GM19099 (cell line): ENCODE results near the gene PUM2.

ENCODE experiments used
- POLR2A ChIP-seq: IDR thresholded peaks from 3 replicates; pipeline ENCODE4 v1.6.1; 2011; ENCODE audit warnings: low read depth; ENCODE audit not compliant: insufficient read length; ENCODE audit errors: extremely low read depth

Gene PUM2

GRCh38 chr2:20288642-20289340, 61.9 kb downstream of the PUM2 start:
- no peak for TF ChIP-seq POLR2A

GRCh38 chr2:20282916-20283592, 67.6 kb downstream of the PUM2 start:
- no peak for TF ChIP-seq POLR2A

GRCh38 chr2:20281876-20282275, 68.8 kb downstream of the PUM2 start:
- no peak for TF ChIP-seq POLR2A

- no peak for TF ChIP-seq POLR2A
Measured at GRCh38 chr2:20273042-20273441, 77.6 kb downstream of the PUM2 start.

- TF ChIP-seq POLR2A: no peak
Measured at GRCh38 chr2:20267529-20267928, 83.1 kb downstream of the PUM2 start.

- TF ChIP-seq POLR2A: no peak
Measured at GRCh38 chr2:20264629-20265028, 86.0 kb downstream of the PUM2 start.

GRCh38 chr2:20257411-20257810, 93.2 kb downstream of the PUM2 start:
- TF ChIP-seq POLR2A: no peak

GRCh38 chr2:20254731-20255130, 95.9 kb downstream of the PUM2 start:
- no peak for TF ChIP-seq POLR2A

- TF ChIP-seq POLR2A: no peak
Measured at GRCh38 chr2:20250436-20250835, 100.2 kb downstream of the PUM2 start.

GRCh38 chr2:20249170-20249569, 101.5 kb downstream of the PUM2 start:
- no peak for TF ChIP-seq POLR2A

GRCh38 chr2:20247084-20247483, 103.6 kb downstream of the PUM2 start:
- TF ChIP-seq POLR2A: no peak

- no peak for TF ChIP-seq POLR2A
Measured at GRCh38 chr2:20242727-20243377, 107.8 kb downstream of the PUM2 start.

- no peak for TF ChIP-seq POLR2A
Measured at GRCh38 chr2:20241973-20242726, 108.5 kb downstream of the PUM2 start.

GRCh38 chr2:20236496-20236895, 114.1 kb downstream of the PUM2 start:
- no peak for TF ChIP-seq POLR2A

GRCh38 chr2:20235655-20236305, 114.9 kb downstream of the PUM2 start:
- TF ChIP-seq POLR2A: no peak
